NCI-H2029 treated with DMSO at 0.1 percent for 48 hours (cell line): ENCODE data around the gene OR2D2.
"Not testable (repeated sequence)": the region's sequence is repeated elsewhere in the genome, so short reads cannot be mapped to it uniquely, and the experiment has no call there.

Experiments
- DNase-seq: peaks from one replicate; lab custom pipeline; 2025; lab: John Stamatoyannopoulos, UW

Gene OR2D2

DNA sequence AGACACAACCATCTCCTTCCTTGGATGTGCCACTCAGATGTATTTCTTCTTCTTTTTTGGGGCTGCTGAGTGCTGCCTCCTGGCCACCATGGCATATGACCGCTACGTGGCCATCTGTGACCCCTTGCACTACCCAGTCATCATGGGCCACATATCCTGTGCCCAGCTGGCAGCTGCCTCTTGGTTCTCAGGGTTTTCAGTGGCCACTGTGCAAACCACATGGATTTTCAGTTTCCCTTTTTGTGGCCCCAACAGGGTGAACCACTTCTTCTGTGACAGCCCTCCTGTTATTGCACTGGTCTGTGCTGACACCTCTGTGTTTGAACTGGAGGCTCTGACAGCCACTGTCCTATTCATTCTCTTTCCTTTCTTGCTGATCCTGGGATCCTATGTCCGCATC lies 15.4 kb downstream of the OR2D2 start:
- no peak for DNase-seq

DNA sequence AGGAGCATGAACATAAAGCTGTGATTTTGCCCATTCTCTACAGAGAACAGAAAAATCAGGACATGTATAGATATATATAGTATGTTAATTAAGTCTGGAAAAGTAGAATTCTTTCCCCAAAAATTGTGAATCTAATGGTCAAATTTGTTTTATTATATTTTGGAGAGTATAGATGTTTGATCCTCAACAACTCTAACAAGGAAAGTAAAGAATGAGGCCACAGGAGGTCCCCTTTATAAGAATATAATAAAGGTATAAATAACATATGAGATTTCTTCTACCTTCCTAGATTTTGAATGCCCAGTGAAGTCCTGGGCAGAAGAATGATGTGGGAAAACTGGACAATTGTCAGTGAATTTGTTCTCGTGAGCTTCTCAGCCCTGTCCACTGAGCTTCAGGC lies 16.0 kb downstream of the OR2D2 start, which contains the start of gene OR10A4:
Gene OR10A4, plus strand, starts transcription at position 301 of the 400 bp plus-strand sequence. Its CDS starts 23 bp downstream, at position 324.
- no peak for DNase-seq

GRCh38 chr11:6875761-6876160 lies 16.5 kb downstream of the OR2D2 start:
- DNase-seq: no peak

- no peak for DNase-seq
Observed at GRCh38 chr11:6871278-6871677, 21.0 kb downstream of the OR2D2 start.

DNA sequence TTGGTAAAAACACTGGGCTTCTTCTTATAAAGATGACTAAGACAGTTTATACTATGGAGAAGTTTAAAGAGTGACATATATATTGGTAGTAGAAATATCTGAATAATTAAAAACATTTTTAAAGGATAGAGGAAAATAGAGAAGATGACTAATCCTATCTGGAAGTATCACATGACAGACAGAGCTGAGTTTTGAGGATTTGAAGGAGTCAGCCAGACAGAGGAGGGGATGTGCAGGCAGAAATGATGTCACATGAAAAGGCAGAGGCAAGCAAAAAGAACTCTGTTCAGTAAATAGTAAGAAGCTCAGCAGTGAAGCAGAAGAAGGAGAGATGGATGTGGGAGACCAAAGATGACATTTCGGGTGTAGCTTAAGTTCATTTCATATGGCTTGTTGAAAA lies 27.9 kb downstream of the OR2D2 start:
- DNase-seq: no peak

DNA sequence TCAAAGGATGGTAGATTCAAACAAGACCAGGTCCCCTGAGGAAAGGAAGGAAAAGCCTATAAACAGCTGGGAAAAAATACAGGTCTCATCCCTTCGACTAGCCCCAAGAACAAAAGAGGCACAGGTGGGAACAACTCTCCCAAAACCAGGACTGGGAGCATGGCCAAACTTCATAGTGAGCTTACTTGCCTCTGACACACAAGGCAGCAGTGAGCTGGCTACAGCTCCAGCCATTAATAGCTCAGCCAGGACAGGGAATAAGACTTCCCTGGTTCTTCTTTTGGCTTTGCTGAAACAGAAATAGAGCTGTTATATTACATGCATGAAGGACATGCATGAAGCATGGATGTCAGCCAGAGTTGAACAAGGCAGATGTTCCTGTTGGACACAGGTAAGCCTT lies 29.3 kb downstream of the OR2D2 start, which contains the start of gene OR10A2:
Gene OR10A2, plus strand, starts transcription at position 97 of the 400 bp plus-strand sequence. CDS start 6,698 bp downstream, outside the sequence.
- no peak for DNase-seq

DNA sequence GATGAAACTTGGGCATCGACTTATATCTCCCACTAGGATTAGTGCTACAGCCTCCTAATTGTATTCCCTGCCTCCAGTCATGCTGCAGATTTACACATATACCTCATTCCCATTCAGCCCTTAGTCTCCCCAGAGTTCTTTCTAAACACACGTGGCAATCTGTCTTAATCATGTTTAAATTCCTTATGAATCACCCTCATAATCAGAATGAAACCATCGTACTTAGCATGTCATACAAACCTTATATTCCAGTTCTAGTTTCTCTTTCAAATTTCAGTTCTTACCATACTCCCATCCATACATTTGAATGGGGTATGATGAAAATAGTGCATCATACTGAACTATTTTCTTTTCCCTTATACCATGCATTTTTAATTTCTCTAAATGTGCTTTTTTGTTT lies 35.4 kb downstream of the OR2D2 start:
- no peak for DNase-seq

DNA sequence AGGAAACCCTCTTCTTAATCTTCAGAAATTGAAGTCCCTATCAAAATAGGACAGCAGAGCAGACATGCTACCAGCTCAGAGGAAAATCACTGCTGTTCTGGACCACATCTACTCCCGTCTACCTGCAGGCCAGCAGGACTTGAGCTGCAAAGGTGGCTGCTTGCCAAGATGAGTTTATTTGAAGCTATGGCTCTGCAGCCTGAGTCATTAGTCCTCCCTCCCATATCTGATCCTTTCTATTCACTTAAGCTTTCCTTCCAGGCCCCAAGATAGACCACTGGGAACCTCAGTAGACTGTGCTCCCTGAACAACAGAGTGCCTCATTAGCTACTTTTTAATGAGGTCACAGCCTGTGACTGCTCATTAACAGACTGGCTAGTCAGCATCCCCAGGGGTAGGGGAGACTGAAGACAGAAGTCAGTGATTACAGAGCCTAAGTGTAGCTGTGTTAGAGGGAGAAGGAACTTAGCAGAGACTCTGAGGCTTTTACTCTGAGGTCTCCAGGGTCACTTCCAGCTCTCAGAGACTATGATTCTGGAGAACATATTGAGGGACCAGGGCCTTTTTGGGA lies 36.2 kb downstream of the OR2D2 start:
- DNase-seq: no peak

DNA sequence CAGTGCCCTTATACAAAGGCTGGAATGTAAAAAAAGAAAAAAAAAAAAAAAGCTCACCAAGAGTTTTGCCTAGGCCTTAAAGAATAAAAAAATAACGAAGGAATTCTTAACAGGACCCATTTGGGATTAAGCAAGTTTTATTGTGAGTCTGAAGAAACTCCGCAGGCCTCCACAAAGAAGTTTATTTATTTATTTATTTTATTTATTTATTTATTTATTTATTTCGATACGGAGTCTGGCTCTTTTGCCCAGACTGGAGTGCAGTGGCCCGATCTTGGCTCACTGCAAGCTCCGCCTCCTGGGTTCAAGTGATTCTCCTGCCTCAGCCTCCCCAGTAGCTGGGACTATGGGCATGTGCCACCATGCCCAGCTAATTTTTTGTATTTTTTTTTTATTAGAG lies 37.5 kb downstream of the OR2D2 start:
- not testable (repeated sequence) for DNase-seq

GRCh38 chr11:6850526-6850925 lies 41.8 kb downstream of the OR2D2 start:
- DNase-seq: no peak

GRCh38 chr11:6845383-6845782 lies 46.9 kb downstream of the OR2D2 start, which contains the start of gene OR10A5:
Gene OR10A5, plus strand, starts transcription at chr11:6845683. Its CDS starts 0 bp downstream, at chr11:6845683.
- DNase-seq: no peak

GRCh38 chr11:6844356-6844755 lies 47.9 kb downstream of the OR2D2 start:
- DNase-seq: no peak

DNA sequence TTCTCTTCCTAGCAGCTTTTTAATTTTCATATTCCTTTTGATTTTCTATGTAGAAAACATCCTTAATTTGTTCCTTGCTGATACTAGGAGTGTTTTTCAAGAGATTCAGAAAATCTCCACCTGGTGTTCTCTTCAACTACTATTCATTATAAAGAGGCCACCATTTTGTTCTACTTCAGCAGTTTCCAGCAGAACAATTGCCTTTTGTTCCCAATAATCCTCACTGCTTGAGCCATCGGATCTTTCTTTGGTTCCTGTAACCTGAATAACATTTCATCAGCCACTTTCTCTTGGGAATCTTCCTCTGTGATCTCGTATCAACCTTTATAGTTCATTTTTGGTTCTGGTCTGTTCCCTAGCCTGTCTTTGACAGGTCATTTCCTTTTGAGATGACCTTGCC lies 48.6 kb downstream of the OR2D2 start:
- DNase-seq: no peak

GRCh38 chr11:6841694-6842093 lies 50.6 kb downstream of the OR2D2 start:
- no peak for DNase-seq
